HG02571 (cell line): ENCODE results near the gene DOCK6.

Experiments used
- ATAC-seq: cut with Tn5 transposase; IDR thresholded peaks from one replicate; pipeline ENCODE4 v1.9.1; 2021; ENCODE audit warnings: mild to moderate bottlenecking, moderate library complexity; ENCODE audit not compliant: unreplicated experiment

Gene DOCK6

DNA sequence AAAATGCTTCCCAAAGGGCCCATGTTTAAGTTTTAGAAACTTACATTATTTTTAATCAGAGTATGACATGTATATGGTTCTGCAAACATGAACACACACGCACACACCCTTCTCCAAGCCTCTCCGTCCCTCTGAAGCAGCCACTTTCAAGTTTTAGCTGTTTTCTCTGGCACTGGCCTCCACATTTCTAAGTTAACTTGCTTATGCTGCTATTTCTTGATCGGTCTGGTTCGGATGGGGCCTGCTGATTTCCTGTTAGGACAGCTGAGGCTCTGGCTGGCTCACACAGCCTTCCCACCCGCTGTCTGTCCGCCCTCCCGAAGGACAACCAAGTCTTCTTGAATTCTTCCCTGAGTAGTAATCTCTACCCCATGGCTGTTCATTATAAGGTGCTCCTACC lies 111.1 kb downstream of the DOCK6 start:
- no peak for ATAC-seq
